H1 (cell line): ENCODE results near the gene CCNY. TPM values are rescaled to one million over a fixed set of nuclear protein-coding genes. Genes with fewer than 3 reads are reported as not detected.
A peak's percentile ranks its signal among the peaks of the same experiment; 100 is the strongest.

Source experiments
- CTCF ChIA-PET: fragments of 300-600 bp; sonication (Branson Sonifier 250); formaldehyde crosslinking; loops from one replicate; lab custom pipeline; 2021; ENCODE audit not compliant: partially characterized antibody; lab: Charles Lee
- POLR2A ChIA-PET: fragments of 300-600 bp; sonication (Branson Sonifier 250); formaldehyde crosslinking; loops from one replicate; lab custom pipeline; 2021; ENCODE audit warnings: inconsistent platforms; ENCODE audit not compliant: partially characterized antibody; lab: Charles Lee
- DNase-seq, 2 experiments: peaks; one replicate each; pipeline versions ENCODE4 v3.0.0 to v3.0.0-alpha.2; 2010 to 2022; ENCODE audit warnings: low spot score in 2 of 2, low read depth in 1 of 2, mixed read lengths in 1 of 2
- FAIRE-seq: peaks from 2 replicates; lab custom pipeline; 2011; peaks lifted over from hg19 to GRCh38; lab: Jason Lieb, UNC
- H2AFZ ChIP-seq: 2 replicates; pipeline ENCODE4 v1.8.1; 2012; ENCODE audit warnings: low read length, inconsistent platforms
- H2AK5ac ChIP-seq: 2 replicates; pipeline ENCODE4 v1.6.1; 2013; ENCODE audit warnings: low read depth, low read length
- H2BK120ac ChIP-seq: replicated peaks from 2 replicates; pipeline ENCODE3; 2013; ENCODE audit warnings: low read depth, low read length, inconsistent platforms
- H2BK12ac ChIP-seq: 2 replicates; pipeline ENCODE4 v1.6.1; 2013; ENCODE audit warnings: low read depth, low read length
- H2BK15ac ChIP-seq: 2 replicates; pipeline ENCODE4 v1.6.1; 2013; ENCODE audit warnings: low read length
- H2BK20ac ChIP-seq: 2 replicates; pipeline ENCODE4 v1.6.1; 2013; ENCODE audit warnings: low read length
- H2BK5ac ChIP-seq: 2 replicates; pipeline ENCODE4 v1.6.1; 2013; ENCODE audit warnings: low read depth, low read length
- H3K14ac ChIP-seq: 2 replicates; pipeline ENCODE4 v1.6.1; 2013; ENCODE audit warnings: inconsistent platforms; ENCODE audit not compliant: insufficient read length
- H3K18ac ChIP-seq: 2 replicates; pipeline ENCODE4 v1.6.1; 2013; ENCODE audit warnings: low read length; ENCODE audit errors: extremely low read depth
- H3K23ac ChIP-seq: 2 replicates; pipeline ENCODE4 v1.6.1; 2013; ENCODE audit warnings: inconsistent platforms; ENCODE audit not compliant: insufficient read length
- H3K23me2 ChIP-seq: 2 replicates; pipeline ENCODE4 v1.6.1; 2013; ENCODE audit warnings: low read depth, low read length
- H3K27ac ChIP-seq: 2 replicates; pipeline ENCODE4 v1.6.1; 2011; ENCODE audit warnings: low read depth, low read length, inconsistent platforms
- H3K27me3 ChIP-seq, 4 experiments: replicated peaks in 1 of 4; 1 replicate in 1 of 4; 2 replicates in 3 of 4; pipeline versions ENCODE4 v1.6.1 to v1.8.1; 2011 to 2013; ENCODE audit warnings: low read length in 3 of 4, mild to moderate bottlenecking in 3 of 4, inconsistent platforms in 2 of 4, mixed read lengths in 2 of 4, moderate library complexity in 1 of 4; ENCODE audit not compliant: control insufficient read depth in 3 of 4, insufficient read depth in 3 of 4; ENCODE audit errors: extremely low read depth in 1 of 4
- H3K36me3 ChIP-seq, 4 experiments: 2 replicates each; pipeline versions ENCODE4 v1.6.1 to v1.8.1; 2011 to 2013; ENCODE audit warnings: mild to moderate bottlenecking in 4 of 4, low read length in 3 of 4, moderate library complexity in 2 of 4, control low read depth in 1 of 4, inconsistent platforms in 1 of 4; ENCODE audit not compliant: insufficient read depth in 4 of 4, control insufficient read depth in 2 of 4
- H3K4ac ChIP-seq: replicated peaks from 2 replicates; pipeline ENCODE3; 2013; ENCODE audit warnings: low read length, low read depth, mixed read lengths, inconsistent platforms; ENCODE audit not compliant: insufficient read length
- H3K4me1 ChIP-seq, 4 experiments: replicated peaks in 1 of 4; 1 replicate in 1 of 4; 2 replicates in 3 of 4; pipeline versions ENCODE4 v1.6.1 to v1.8.1; 2011 to 2013; ENCODE audit warnings: low read length in 3 of 4, inconsistent platforms in 2 of 4, mixed read lengths in 1 of 4; ENCODE audit not compliant: insufficient read depth in 4 of 4, control insufficient read depth in 3 of 4
- H3K4me2 ChIP-seq, 2 experiments: 2 replicates each; pipeline versions ENCODE4 v1.6.1 to v1.8.1; 2011 to 2013; ENCODE audit warnings: low read depth in 2 of 2, low read length in 2 of 2, control low read depth in 1 of 2, inconsistent platforms in 1 of 2, mild to moderate bottlenecking in 1 of 2; ENCODE audit not compliant: insufficient read depth in 1 of 2
- H3K4me3 ChIP-seq, 4 experiments: fragments of 200-600, 300-600 bp in 1 of 4; sonication (generic), shearing (Covaris generic), sonication (Bioruptor Twin) in 1 of 4; 2 replicates each; pipeline versions ENCODE4 v1.5.1 to v1.8.1; 2011 to 2016; ENCODE audit warnings: low read length in 4 of 4, low read depth in 3 of 4, control low read depth in 2 of 4, inconsistent platforms in 2 of 4, mild to moderate bottlenecking in 2 of 4, mixed read lengths in 1 of 4, moderate library complexity in 1 of 4; ENCODE audit not compliant: insufficient read depth in 2 of 4; ENCODE audit errors: extremely low read depth in 1 of 4
- H3K56ac ChIP-seq: replicated peaks from 2 replicates; pipeline ENCODE3; 2013; ENCODE audit warnings: low read depth, mild to moderate bottlenecking, mixed read lengths, low read length, inconsistent platforms; ENCODE audit not compliant: insufficient read length
- H3K79me1 ChIP-seq: 2 replicates; pipeline ENCODE4 v1.6.1; 2013; ENCODE audit warnings: low read depth, low read length, control low read depth
- H3K79me2 ChIP-seq, 2 experiments: 2 replicates each; pipeline versions ENCODE4 v1.6.1 to v1.8.1; 2012 to 2013; ENCODE audit warnings: low read length in 2 of 2, mild to moderate bottlenecking in 2 of 2, inconsistent platforms in 1 of 2; ENCODE audit not compliant: insufficient read depth in 2 of 2, control insufficient read depth in 1 of 2
- H3K9ac ChIP-seq, 4 experiments: replicated peaks in 1 of 4; 1 replicate in 1 of 4; 2 replicates in 3 of 4; pipeline versions ENCODE4 v1.6.1 to v1.8.1; 2011 to 2013; ENCODE audit warnings: low read depth in 3 of 4, low read length in 3 of 4, control low read depth in 2 of 4, mild to moderate bottlenecking in 2 of 4, moderate library complexity in 2 of 4, inconsistent platforms in 1 of 4; ENCODE audit errors: extremely low read depth in 1 of 4
- H3K9me3 ChIP-seq, 2 experiments: 2 replicates each; pipeline versions ENCODE4 v1.6.1 to v1.8.1; 2012 to 2013; ENCODE audit warnings: mild to moderate bottlenecking in 2 of 2, moderate library complexity in 2 of 2, control low read depth in 1 of 2, inconsistent platforms in 1 of 2, low read depth in 1 of 2, low read length in 1 of 2, mixed read lengths in 1 of 2; ENCODE audit not compliant: insufficient read depth in 2 of 2
- H4K20me1 ChIP-seq, 2 experiments: replicated peaks in 1 of 2; 2 replicates each; pipeline versions ENCODE3 to v1.8.1; 2011 to 2013; ENCODE audit warnings: inconsistent platforms in 2 of 2, low read length in 2 of 2, mild to moderate bottlenecking in 1 of 2; ENCODE audit not compliant: insufficient read depth in 2 of 2, control insufficient read depth in 1 of 2
- H4K5ac ChIP-seq: 2 replicates; pipeline ENCODE4 v1.6.1; 2013; ENCODE audit warnings: low read length, low read depth, mixed read lengths, inconsistent platforms; ENCODE audit not compliant: insufficient read length
- H4K8ac ChIP-seq: 2 replicates; pipeline ENCODE4 v1.8.0; 2013; ENCODE audit warnings: mild to moderate bottlenecking, moderate library complexity, low read length, inconsistent platforms; ENCODE audit not compliant: insufficient read depth; ENCODE audit errors: extremely low read depth
- H4K91ac ChIP-seq: replicated peaks from 2 replicates; pipeline ENCODE3; 2013; ENCODE audit warnings: low read length, mixed read lengths, inconsistent platforms; ENCODE audit not compliant: insufficient read length
- ATF3 ChIP-seq: IDR thresholded peaks from 2 replicates; pipeline ENCODE4 v1.6.1; 2011; ENCODE audit warnings: low read depth, mild to moderate bottlenecking, low read length; ENCODE audit not compliant: insufficient read depth
- CHD2 ChIP-seq: IDR thresholded peaks from 2 replicates; pipeline ENCODE4 v1.6.1; 2012; ENCODE audit warnings: low read length, improper control_type of control experiment
- EGR1 ChIP-seq: IDR thresholded peaks from 2 replicates; pipeline ENCODE4 v1.6.1; 2011; ENCODE audit warnings: low read depth, low read length, borderline replicate concordance
- EP300 ChIP-seq, 2 experiments: IDR thresholded peaks; 1 replicate in 1 of 2; 2 replicates in 1 of 2; pipeline ENCODE4 v1.6.1; 2011 to 2012; ENCODE audit warnings: low read depth in 2 of 2, low read length in 2 of 2, mild to moderate bottlenecking in 2 of 2, borderline replicate concordance in 1 of 2, inconsistent platforms in 1 of 2, moderate library complexity in 1 of 2
- FOSL1 ChIP-seq: IDR thresholded peaks from 2 replicates; pipeline ENCODE4 v1.6.1; 2011; ENCODE audit warnings: mild to moderate bottlenecking, low read depth, low read length, moderate library complexity; ENCODE audit not compliant: insufficient read depth
- GABPA ChIP-seq: IDR thresholded peaks from 2 replicates; pipeline ENCODE4 v1.6.1; 2011; ENCODE audit warnings: mild to moderate bottlenecking, low read length, moderate library complexity, borderline replicate concordance; ENCODE audit not compliant: insufficient read depth
- GTF2F1 ChIP-seq: IDR thresholded peaks from 2 replicates; pipeline ENCODE4 v1.6.1; 2012; ENCODE audit warnings: low read depth, low read length, improper control_type of control experiment, borderline replicate concordance
- MAFK ChIP-seq: IDR thresholded peaks from 2 replicates; pipeline ENCODE4 v1.6.1; 2012; ENCODE audit warnings: low read depth, mild to moderate bottlenecking, improper control_type of control experiment, low read length
- NRF1 ChIP-seq: IDR thresholded peaks from 2 replicates; pipeline ENCODE4 v1.6.1; 2011; ENCODE audit warnings: mild to moderate bottlenecking, low read depth, low read length, improper control_type of control experiment
- TBP ChIP-seq: IDR thresholded peaks from 2 replicates; pipeline ENCODE4 v1.6.1; 2011; ENCODE audit warnings: low read depth, low read length, improper control_type of control experiment
- TEAD4 ChIP-seq: IDR thresholded peaks from 2 replicates; pipeline ENCODE4 v1.6.1; 2012; ENCODE audit warnings: low read depth, low read length, inconsistent platforms, mixed read lengths
- YY1 ChIP-seq: IDR thresholded peaks from 2 replicates; pipeline ENCODE4 v1.6.1; 2011; ENCODE audit warnings: low read depth, mild to moderate bottlenecking, low read length
- polyA plus RNA-seq, 7 experiments: library from polyadenylated mRNA; depleted of rRNA in 3 of 7; stranded (reverse) in 5 of 7; unstranded in 2 of 7; fragments of >200 nt in 5 of 7; fragments of 200-250 nt in 2 of 7; gene quantifications; 1 replicate in 5 of 7; 2 replicates in 1 of 7; 4 replicates in 1 of 7; pipeline versions ENCODE4 v1.2.1 to v1.2.3, GENCODE V29; 2011 to 2013; ENCODE audit warnings: missing spikeins in 2 of 7, mixed read lengths in 2 of 7
- total RNA-seq: library from RNA; stranded (reverse); fragmentation: NEBNext Ultra II Directional; extraction: Animal tissue kit (Norgen Biotek cat#: 25700); gene quantifications from 2 replicates; pipeline ENCODE4 v1.2.1, GENCODE V29; 2021
- TF ChIP-seq, protein P1 (sequence below): IDR thresholded peaks from 2 replicates; pipeline ENCODE4 v1.6.1; 2012; ENCODE audit warnings: low read length, inconsistent platforms

Gene CCNY
- total and polyA plus RNA-seq, 2 of the 8 experiments (the other 6 are each of a cell fraction or from before 2014, with no cell fraction given) = 25.3 to 68.2 TPM

DNA sequence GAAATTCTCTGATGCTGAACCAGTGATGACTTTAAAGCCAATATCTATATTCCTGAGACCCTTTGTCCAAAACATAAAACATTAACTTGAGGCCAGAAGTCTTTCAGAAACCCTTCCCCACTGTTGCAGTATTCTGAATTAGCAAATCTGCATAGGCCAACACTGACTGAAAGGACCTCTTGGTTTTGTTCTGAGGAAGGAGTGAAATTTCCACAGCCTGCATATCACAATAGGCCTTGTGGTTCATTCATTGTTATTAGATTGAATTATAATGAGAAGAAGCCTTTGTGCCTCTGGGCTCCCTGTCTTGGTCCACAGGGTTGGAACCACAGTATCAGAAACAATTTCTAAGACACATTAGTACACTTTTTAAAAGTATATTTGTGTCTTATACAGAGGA, 90.3 kb downstream of the CCNY start:
- Histone ChIP-seq H3K79me2 (peaks cover 0 to 76% of the 10 kb centered on the region in 2 experiments; a peak in 2 of 4 replicates), H4K8ac (no peak overlapping the region)
- no peak for FAIRE-seq
- no peak for TF ChIP-seq NRF1
- TF ChIP-seq EP300 (IDR thresholded peaks at IDR 0.05; ENCODE audit: borderline replicate concordance in 1 of 2, low read depth in 2 of 2, low read length in 2 of 2) = no peak
- no peak for TF ChIP-seq GTF2F1
- no peak for TF ChIP-seq FOSL1
- no peak for TF ChIP-seq EGR1
- no peak for TF ChIP-seq YY1
- TF ChIP-seq TBP = no peak
- TF ChIP-seq TEAD4 = no peak
- TF ChIP-seq ATF3 = no peak
- no peak for TF ChIP-seq MAFK
- TF ChIP-seq GABPA = no peak
- TF ChIP-seq, protein P1, sequence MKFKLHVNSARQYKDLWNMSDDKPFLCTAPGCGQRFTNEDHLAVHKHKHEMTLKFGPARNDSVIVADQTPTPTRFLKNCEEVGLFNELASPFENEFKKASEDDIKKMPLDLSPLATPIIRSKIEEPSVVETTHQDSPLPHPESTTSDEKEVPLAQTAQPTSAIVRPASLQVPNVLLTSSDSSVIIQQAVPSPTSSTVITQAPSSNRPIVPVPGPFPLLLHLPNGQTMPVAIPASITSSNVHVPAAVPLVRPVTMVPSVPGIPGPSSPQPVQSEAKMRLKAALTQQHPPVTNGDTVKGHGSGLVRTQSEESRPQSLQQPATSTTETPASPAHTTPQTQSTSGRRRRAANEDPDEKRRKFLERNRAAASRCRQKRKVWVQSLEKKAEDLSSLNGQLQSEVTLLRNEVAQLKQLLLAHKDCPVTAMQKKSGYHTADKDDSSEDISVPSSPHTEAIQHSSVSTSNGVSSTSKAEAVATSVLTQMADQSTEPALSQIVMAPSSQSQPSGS = no peak
- no peak for TF ChIP-seq CHD2

More for the DNA sequence above, 90.3 kb downstream of the CCNY start:
- Histone ChIP-seq H3K9me3 (no peaks in the 10 kb centered on the region), H3K18ac (no peak overlapping the region), H4K91ac (no peak overlapping the region), H2BK5ac (no peak overlapping the region), H4K20me1 (peaks cover 2 to 7% of the 10 kb centered on the region in 2 experiments), H3K4me1 (peaks cover 6 to 16% (median 12%) of the 10 kb centered on the region in 4 experiments; a peak in 6 of 7 replicates), H2BK12ac (no peak overlapping the region), H3K36me3 (no peaks in the 10 kb centered on the region; a peak in 1 of 8 replicates), H3K4me2 (peak overlapping the region; percentile 23 to 37; a peak in 1 of 4 replicates), H3K23me2 (peaks cover 1% of the 10 kb centered on the region; the same call in 1 of the 2 replicates), H3K27ac (no peak overlapping the region), H3K4me3 (no peak overlapping the region), H2AK5ac (no peak overlapping the region), H3K27me3 (no peaks in the 10 kb centered on the region), H3K56ac (no peak overlapping the region), H4K5ac (no peak overlapping the region), H3K14ac (no peak overlapping the region), H3K9ac (no peak overlapping the region), H3K23ac (no peak overlapping the region), H2AFZ (no peak overlapping the region), H3K4ac (no peak overlapping the region), H2BK120ac (no peak overlapping the region), H2BK20ac (no peak overlapping the region), H3K79me1 (peaks cover 14% of the 10 kb centered on the region), H2BK15ac (no peak overlapping the region)
- POLR2A ChIA-PET = no interaction called here
- CTCF ChIA-PET = interaction anchor here (1.0 to 2.1 kb wide), 2 partner anchors 9 to 12 kb away, joined by 3 to 8 read pairs; no protein-coding TSS in a partner anchor
- no peak for DNase-seq
